A673 (cell line): ENCODE measurements around the gene LMBR1.
"Not testable (repeated sequence)": the region's sequence is repeated elsewhere in the genome, so short reads cannot be mapped to it uniquely, and the experiment has no call there.

Experiments used
- EZH2 ChIP-seq: fragments of 200-600 bp; sonication (generic); IDR thresholded peaks from 2 replicates; pipeline ENCODE4 v1.6.1; 2017; ENCODE audit warnings: borderline replicate concordance, low read depth, mild to moderate bottlenecking, mixed read lengths, antibody characterized with exemption, low read length; ENCODE audit not compliant: poor library complexity, severe bottlenecking
- TF ChIP-seq, protein P1 (sequence below): fragments of 300-800, 200-600 bp; sonication (generic); conservative IDR thresholded peaks from 2 replicates; pipeline ENCODE4 v1.5.1; 2017; ENCODE audit warnings: low read depth, mild to moderate bottlenecking, antibody characterized with exemption, low read length, moderate library complexity, mixed read lengths

DNA sequence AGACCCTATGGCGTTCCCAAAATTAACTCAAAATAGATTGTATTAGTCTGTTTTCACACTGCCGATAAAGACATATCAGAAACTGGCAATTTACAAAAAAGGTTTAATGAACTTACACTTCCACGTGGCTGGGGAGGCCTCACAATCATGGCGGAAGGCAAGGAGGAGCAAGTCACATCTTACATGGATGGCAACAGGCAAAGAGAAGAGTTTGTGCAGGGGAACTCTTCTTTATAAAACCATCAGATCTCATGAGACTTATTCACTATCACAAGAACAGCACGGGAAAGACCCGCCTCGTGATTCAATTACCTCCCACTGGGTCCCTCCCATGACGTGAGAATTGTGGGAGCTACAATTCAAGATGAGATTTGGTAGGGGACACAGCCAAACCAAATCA is 32.9 kb downstream of the LMBR1 start:
- not testable (repeated sequence) for TF ChIP-seq EZH2
- TF ChIP-seq, protein P1, sequence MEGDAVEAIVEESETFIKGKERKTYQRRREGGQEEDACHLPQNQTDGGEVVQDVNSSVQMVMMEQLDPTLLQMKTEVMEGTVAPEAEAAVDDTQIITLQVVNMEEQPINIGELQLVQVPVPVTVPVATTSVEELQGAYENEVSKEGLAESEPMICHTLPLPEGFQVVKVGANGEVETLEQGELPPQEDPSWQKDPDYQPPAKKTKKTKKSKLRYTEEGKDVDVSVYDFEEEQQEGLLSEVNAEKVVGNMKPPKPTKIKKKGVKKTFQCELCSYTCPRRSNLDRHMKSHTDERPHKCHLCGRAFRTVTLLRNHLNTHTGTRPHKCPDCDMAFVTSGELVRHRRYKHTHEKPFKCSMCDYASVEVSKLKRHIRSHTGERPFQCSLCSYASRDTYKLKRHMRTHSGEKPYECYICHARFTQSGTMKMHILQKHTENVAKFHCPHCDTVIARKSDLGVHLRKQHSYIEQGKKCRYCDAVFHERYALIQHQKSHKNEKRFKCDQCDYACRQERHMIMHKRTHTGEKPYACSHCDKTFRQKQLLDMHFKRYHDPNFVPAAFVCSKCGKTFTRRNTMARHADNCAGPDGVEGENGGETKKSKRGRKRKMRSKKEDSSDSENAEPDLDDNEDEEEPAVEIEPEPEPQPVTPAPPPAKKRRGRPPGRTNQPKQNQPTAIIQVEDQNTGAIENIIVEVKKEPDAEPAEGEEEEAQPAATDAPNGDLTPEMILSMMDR: not testable (repeated sequence)
